Karpas-422 (cell line): ENCODE results near the gene NXPH4. TPM values are rescaled to one million over a fixed set of nuclear protein-coding genes. Genes with fewer than 3 reads are reported as not detected.

Experiments used
- DNase-seq: peaks from one replicate; pipeline ENCODE4 v3.0.0-alpha.2; 2015
- H2AFZ ChIP-seq: fragments of 200-600 bp; sonication (generic); 2 replicates; pipeline ENCODE4 v1.6.1; 2014; ENCODE audit warnings: antibody characterized with exemption, low read length, mixed read lengths
- H3K27ac ChIP-seq: fragments of 200-600 bp; sonication (generic); 2 replicates; pipeline ENCODE4 v1.5.1; 2014; ENCODE audit warnings: mild to moderate bottlenecking, low read length, moderate library complexity
- H3K27me3 ChIP-seq: fragments of 200-600 bp; sonication (generic); 2 replicates; pipeline ENCODE4 v1.6.1; 2014; ENCODE audit warnings: low read length, mixed read lengths
- H3K36me3 ChIP-seq: fragments of 200-600 bp; sonication (generic); 2 replicates; pipeline ENCODE4 v1.6.1; 2014; ENCODE audit warnings: low read length, mixed read lengths; ENCODE audit not compliant: insufficient read depth
- H3K4me1 ChIP-seq: fragments of 200-600 bp; sonication (generic); 2 replicates; pipeline ENCODE4 v1.6.1; 2014; ENCODE audit warnings: mild to moderate bottlenecking, low read length, mixed read lengths
- H3K4me2 ChIP-seq: fragments of 200-600 bp; sonication (generic); 2 replicates; pipeline ENCODE4 v1.6.1; 2014; ENCODE audit warnings: low read length, low read depth, mild to moderate bottlenecking; ENCODE audit not compliant: poor library complexity, severe bottlenecking
- H3K4me3 ChIP-seq: fragments of 200-600 bp; sonication (generic); 2 replicates; pipeline ENCODE4 v1.5.1; 2014; ENCODE audit warnings: mild to moderate bottlenecking, antibody characterized with exemption, low read length, mixed read lengths
- H3K79me2 ChIP-seq: fragments of 200-600 bp; sonication (generic); 2 replicates; pipeline ENCODE4 v1.6.1; 2014; ENCODE audit warnings: mild to moderate bottlenecking, low read length, mixed read lengths
- H3K9ac ChIP-seq: fragments of 200-600 bp; sonication (generic); 2 replicates; pipeline ENCODE4 v1.6.0; 2014; ENCODE audit warnings: low read length
- H3K9me2 ChIP-seq: fragments of 200-600 bp; sonication (generic), shearing (Covaris generic); replicated peaks from 2 replicates; pipeline ENCODE4 v1.6.0; 2014; ENCODE audit warnings: mild to moderate bottlenecking, low read length, moderate library complexity; ENCODE audit not compliant: insufficient read depth
- H3K9me3 ChIP-seq: fragments of 300-700, 200-600 bp; sonication (generic); 2 replicates; pipeline ENCODE4 v1.6.1; 2014; ENCODE audit warnings: low read length, mixed read lengths
- H4K20me1 ChIP-seq: fragments of 200-600 bp; sonication (generic); 2 replicates; pipeline ENCODE4 v1.6.1; 2014; ENCODE audit warnings: mild to moderate bottlenecking, antibody characterized with exemption, low read length, low read depth; ENCODE audit not compliant: insufficient read depth
- total RNA-seq: library from RNA; depleted of rRNA; stranded (reverse); fragments of >200 nt; shearing (Covaris generic); gene quantifications from 2 replicates; pipeline ENCODE4 v1.2.3, GENCODE V29; 2014; ENCODE audit warnings: low replicate concordance

Gene NXPH4
- total RNA-seq, 1 experiment from 2014 or later = 2.9 TPM

- no peaks in the 10 kb centered on the region for H3K4me1 ChIP-seq
- H2AFZ ChIP-seq = no peak overlapping the region
- no peak overlapping the region for H3K4me2 ChIP-seq
- H3K9me2 ChIP-seq = no peaks in the 10 kb centered on the region
- no peak overlapping the region for H3K4me3 ChIP-seq
- no peaks in the 10 kb centered on the region for H3K79me2 ChIP-seq
- H3K27ac ChIP-seq = no peak overlapping the region
- no peaks in the 10 kb centered on the region for H3K9me3 ChIP-seq
- no peaks in the 10 kb centered on the region for H3K36me3 ChIP-seq
- no peaks in the 10 kb centered on the region for H4K20me1 ChIP-seq
- DNase-seq = no peak
- no peaks in the 10 kb centered on the region for H3K27me3 ChIP-seq
- no peak overlapping the region for H3K9ac ChIP-seq
These were observed 15.0 kb upstream of the NXPH4 start for GRCh38 chr12:57201631-57202030.

GRCh38 chr12:57202321-57202720 lies 14.3 kb upstream of the NXPH4 start:
- H3K4me1 ChIP-seq = no peaks in the 10 kb centered on the region
- no peaks in the 10 kb centered on the region for H4K20me1 ChIP-seq
- H3K4me2 ChIP-seq = no peak overlapping the region
- no peaks in the 10 kb centered on the region for H3K79me2 ChIP-seq
- H3K9me3 ChIP-seq = no peaks in the 10 kb centered on the region
- no peak for DNase-seq
- no peaks in the 10 kb centered on the region for H3K36me3 ChIP-seq
- no peak overlapping the region for H3K27ac ChIP-seq
- H3K4me3 ChIP-seq = no peak overlapping the region
- H3K9ac ChIP-seq = no peak overlapping the region
- H3K27me3 ChIP-seq = no peaks in the 10 kb centered on the region
- H2AFZ ChIP-seq = no peak overlapping the region
- H3K9me2 ChIP-seq = no peaks in the 10 kb centered on the region

GRCh38 chr12:57203201-57203600 lies 13.4 kb upstream of the NXPH4 start:
- no peak overlapping the region for H3K4me2 ChIP-seq
- no peaks in the 10 kb centered on the region for H3K9me2 ChIP-seq
- no peak for DNase-seq
- H3K9ac ChIP-seq = no peak overlapping the region
- H3K9me3 ChIP-seq = no peaks in the 10 kb centered on the region
- no peaks in the 10 kb centered on the region for H3K79me2 ChIP-seq
- no peaks in the 10 kb centered on the region for H3K4me1 ChIP-seq
- no peaks in the 10 kb centered on the region for H3K27me3 ChIP-seq
- no peak overlapping the region for H3K27ac ChIP-seq
- no peaks in the 10 kb centered on the region for H3K36me3 ChIP-seq
- no peak overlapping the region for H2AFZ ChIP-seq
- no peaks in the 10 kb centered on the region for H4K20me1 ChIP-seq
- H3K4me3 ChIP-seq = no peak overlapping the region

GRCh38 chr12:57203791-57204190 lies 12.8 kb upstream of the NXPH4 start:
- Histone ChIP-seq H3K4me1 (no peaks in the 10 kb centered on the region), H3K36me3 (no peaks in the 10 kb centered on the region), H3K9me3 (no peaks in the 10 kb centered on the region), H3K9ac (no peak overlapping the region), H3K27me3 (no peaks in the 10 kb centered on the region), H3K27ac (no peak overlapping the region), H3K79me2 (no peaks in the 10 kb centered on the region), H4K20me1 (no peaks in the 10 kb centered on the region), H3K4me2 (no peak overlapping the region), H3K9me2 (no peaks in the 10 kb centered on the region), H3K4me3 (no peak overlapping the region), H2AFZ (no peak overlapping the region)
- DNase-seq = no peak

- Histone ChIP-seq H3K79me2 (no peaks in the 10 kb centered on the region), H4K20me1 (no peaks in the 10 kb centered on the region), H3K9ac (no peak overlapping the region), H3K36me3 (no peaks in the 10 kb centered on the region), H3K4me1 (no peaks in the 10 kb centered on the region), H3K27ac (no peak overlapping the region), H3K9me3 (no peaks in the 10 kb centered on the region), H3K9me2 (no peaks in the 10 kb centered on the region), H3K27me3 (no peaks in the 10 kb centered on the region), H2AFZ (no peak overlapping the region), H3K4me2 (no peak overlapping the region), H3K4me3 (no peak overlapping the region)
- DNase-seq = no peak
These were observed 12.1 kb upstream of the NXPH4 start for GRCh38 chr12:57204454-57204853.

- Histone ChIP-seq H3K27ac (no peak overlapping the region), H4K20me1 (no peaks in the 10 kb centered on the region)
These were observed 11.4 kb upstream of the NXPH4 start for GRCh38 chr12:57205186-57205585.

GRCh38 chr12:57205931-57206330 lies 10.7 kb upstream of the NXPH4 start:
- no peaks in the 10 kb centered on the region for H3K9me3 ChIP-seq
- H3K27me3 ChIP-seq = no peaks in the 10 kb centered on the region
- H4K20me1 ChIP-seq = no peaks in the 10 kb centered on the region
- H3K4me2 ChIP-seq = no peak overlapping the region
- no peak overlapping the region for H2AFZ ChIP-seq
- DNase-seq = no peak
- no peaks in the 10 kb centered on the region for H3K9me2 ChIP-seq
- H3K36me3 ChIP-seq = no peaks in the 10 kb centered on the region
- no peak overlapping the region for H3K9ac ChIP-seq
- H3K4me3 ChIP-seq = no peak overlapping the region
- H3K79me2 ChIP-seq = no peaks in the 10 kb centered on the region
- no peak overlapping the region for H3K27ac ChIP-seq
- H3K4me1 ChIP-seq = peaks cover 4% of the 10 kb centered on the region

More at GRCh38 chr12:57205186-57205585, 11.4 kb upstream of the NXPH4 start:
- Histone ChIP-seq H3K36me3 (no peaks in the 10 kb centered on the region), H3K4me3 (no peak overlapping the region), H3K9me2 (no peaks in the 10 kb centered on the region), H2AFZ (no peak overlapping the region), H3K27me3 (no peaks in the 10 kb centered on the region), H3K79me2 (no peaks in the 10 kb centered on the region), H3K9ac (no peak overlapping the region), H3K4me2 (no peak overlapping the region), H3K9me3 (no peaks in the 10 kb centered on the region), H3K4me1 (no peaks in the 10 kb centered on the region)
- no peak for DNase-seq

- Histone ChIP-seq H3K9ac (no peak overlapping the region), H3K9me2 (no peaks in the 10 kb centered on the region), H3K9me3 (no peaks in the 10 kb centered on the region), H4K20me1 (no peaks in the 10 kb centered on the region), H3K79me2 (no peaks in the 10 kb centered on the region), H3K4me2 (no peak overlapping the region), H2AFZ (no peak overlapping the region), H3K36me3 (no peaks in the 10 kb centered on the region), H3K4me3 (no peak overlapping the region), H3K4me1 (peaks cover 15% of the 10 kb centered on the region), H3K27me3 (no peaks in the 10 kb centered on the region), H3K27ac (no peak overlapping the region)
- DNase-seq = no peak
These were observed 8.6 kb upstream of the NXPH4 start for GRCh38 chr12:57207731-57208630.
